WTC11 (cell line): Measurements from ENCODE around the gene CTDSPL.

Experiments used
- ATF6 ChIP-seq: sonication (generic); formaldehyde crosslinking; IDR thresholded peaks from 2 replicates; pipeline ENCODE4 v1.8.1; 2023; ENCODE audit warnings: mild to moderate bottlenecking, missing genetic modification reagents
- CREM ChIP-seq: sonication (generic); formaldehyde crosslinking; IDR thresholded peaks from 2 replicates; pipeline ENCODE4 v1.8.1; 2022; ENCODE audit warnings: mild to moderate bottlenecking, missing genetic modification reagents, moderate library complexity
- CTCF ChIP-seq: fragments of 200-600 bp; IDR thresholded peaks from 2 replicates; pipeline ENCODE4 v1.8.0; 2022; ENCODE audit warnings: antibody characterized with exemption
- ETV6 ChIP-seq: sonication (generic); formaldehyde crosslinking; IDR thresholded peaks from 2 replicates; pipeline ENCODE4 v1.8.1; 2022; ENCODE audit warnings: mild to moderate bottlenecking, missing genetic modification reagents
- FOXP4 ChIP-seq: sonication (generic); formaldehyde crosslinking; IDR thresholded peaks from 2 replicates; pipeline ENCODE4 v1.8.0; 2022; ENCODE audit warnings: mild to moderate bottlenecking, missing genetic modification reagents
- GABPB1 ChIP-seq: sonication (generic); formaldehyde crosslinking; IDR thresholded peaks from 2 replicates; pipeline ENCODE4 v1.8.1; 2023; ENCODE audit warnings: mild to moderate bottlenecking, missing genetic modification reagents
- MLX ChIP-seq: sonication (generic); formaldehyde crosslinking; IDR thresholded peaks from 2 replicates; pipeline ENCODE4 v1.8.1; 2023; ENCODE audit warnings: mild to moderate bottlenecking, missing genetic modification reagents, moderate library complexity
- MXD4 ChIP-seq: fragments of 250-450 bp; sonication (Bioruptor Pico); IDR thresholded peaks from 2 replicates; pipeline ENCODE4 v1.8.0; 2021; ENCODE audit warnings: mild to moderate bottlenecking, moderate library complexity, borderline replicate concordance
- NR1H2 ChIP-seq: sonication (generic); formaldehyde crosslinking; IDR thresholded peaks from 2 replicates; pipeline ENCODE4 v1.9.0; 2021; ENCODE audit warnings: mild to moderate bottlenecking, moderate library complexity, missing genetic modification reagents
- SMAD3 ChIP-seq: sonication (generic); formaldehyde crosslinking; IDR thresholded peaks from 2 replicates; pipeline ENCODE4 v1.8.0; 2022; ENCODE audit warnings: missing genetic modification reagents, mild to moderate bottlenecking, borderline replicate concordance
- TP53 ChIP-seq: sonication (generic); formaldehyde crosslinking; IDR thresholded peaks from 2 replicates; pipeline ENCODE4 v1.8.1; 2023; ENCODE audit warnings: mild to moderate bottlenecking, missing genetic modification reagents
- ZBTB43 ChIP-seq: sonication (generic); formaldehyde crosslinking; IDR thresholded peaks from 2 replicates; pipeline ENCODE4 v1.8.1; 2023; ENCODE audit warnings: mild to moderate bottlenecking, missing genetic modification reagents
- ZNF138 ChIP-seq: sonication (generic); formaldehyde crosslinking; conservative IDR thresholded peaks from 2 replicates; pipeline ENCODE4 v1.8.1; 2022; ENCODE audit warnings: mild to moderate bottlenecking, moderate library complexity, missing genetic modification reagents
- ZNF512 ChIP-seq: sonication (generic); formaldehyde crosslinking; IDR thresholded peaks from 2 replicates; pipeline ENCODE4 v1.8.1; 2022; ENCODE audit warnings: missing genetic modification reagents, borderline replicate concordance

- TF ChIP-seq CTCF (no peak), ETV6 (CRISPR knock-in tag) (no peak), ATF6 (CRISPR knock-in tag) (no peak), ZBTB43 (CRISPR knock-in tag) (no peak), SMAD3 (CRISPR knock-in tag) (no peak), NR1H2 (CRISPR knock-in tag) (no peak), ZNF138 (no peak), FOXP4 (no peak), ZNF512 (CRISPR knock-in tag) (no peak), TP53 (no peak), MXD4 (CRISPR knock-in tag) (no peak), MLX (no peak), CREM (CRISPR knock-in tag) (no peak), GABPB1 (CRISPR knock-in tag) (no peak)
Observed at GRCh38 chr3:37992271-37993066, 130.8 kb downstream of the CTDSPL start.
